Hematopoietic multipotent progenitor cell treated with erythropoietin and hydrocortisone succinate and interleukin-3 and kit ligand, for 17 days (in vitro differentiated cells): ENCODE data around the gene DOCK9.

ENCODE experiments used
- DNase-seq: peaks from one replicate; pipeline ENCODE4 v3.0.0-alpha.2; 2015; ENCODE audit warnings: low spot score

DOCK9 gene

DNA sequence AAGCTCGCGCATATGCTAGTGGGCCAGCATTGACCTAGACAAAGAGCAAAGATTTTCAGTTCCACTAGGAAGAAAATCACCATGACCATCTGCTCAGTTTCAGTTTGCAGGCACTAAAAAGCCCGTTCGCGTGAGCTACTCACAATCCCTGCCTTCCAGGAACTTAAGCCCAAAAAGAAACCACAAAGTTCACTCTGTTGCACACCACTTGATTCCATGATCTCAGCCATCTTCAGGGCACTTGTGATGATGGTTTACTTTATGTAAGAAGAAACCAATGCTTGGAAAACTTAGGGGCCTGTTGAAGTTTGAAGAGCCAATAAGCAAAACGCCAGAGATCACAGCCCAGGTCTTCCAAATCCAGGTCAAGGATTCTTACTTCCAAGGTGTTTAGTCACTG lies 180.4 kb downstream of the DOCK9 start:
- DNase-seq = no peak

DNA sequence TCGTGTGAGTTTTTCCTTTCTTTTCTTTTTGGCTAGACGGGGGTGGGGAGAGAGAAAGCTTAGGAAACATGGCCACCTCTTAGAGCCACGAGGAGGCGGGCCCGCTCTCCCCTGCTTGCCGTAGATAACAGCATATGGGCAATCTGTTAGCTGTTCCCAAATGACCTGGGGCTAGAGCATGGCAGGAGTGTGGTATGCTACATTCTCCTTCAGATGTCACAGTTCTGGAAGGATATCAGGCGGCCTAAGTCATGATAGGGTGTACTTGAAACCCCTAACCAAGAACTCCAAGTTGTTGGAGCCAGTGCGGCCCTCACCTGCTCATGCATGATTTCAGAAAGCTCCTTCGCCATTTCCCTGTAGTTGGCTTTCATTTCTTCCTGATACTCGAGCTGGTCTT lies 181.1 kb downstream of the DOCK9 start:
- DNase-seq = peak; percentile 18

DNA sequence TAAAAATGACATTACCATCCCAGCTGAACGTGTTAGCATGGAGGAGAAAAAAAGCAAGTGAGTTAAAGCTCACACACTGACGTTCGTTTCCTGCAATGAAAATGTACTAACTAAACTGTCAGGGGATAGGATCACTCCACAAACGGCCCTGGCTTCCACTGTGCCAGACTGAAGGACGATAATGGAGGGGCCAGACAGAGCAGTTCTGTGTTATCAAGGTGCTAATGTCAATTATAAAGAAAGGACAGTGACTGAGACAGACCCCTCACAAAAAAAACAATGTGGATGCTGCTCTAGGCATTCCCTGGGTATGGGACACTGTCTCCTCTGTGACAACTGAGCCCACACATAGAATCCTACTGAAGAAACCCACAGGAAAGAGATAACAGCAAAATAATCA lies 181.7 kb downstream of the DOCK9 start:
- DNase-seq = no peak

DNA sequence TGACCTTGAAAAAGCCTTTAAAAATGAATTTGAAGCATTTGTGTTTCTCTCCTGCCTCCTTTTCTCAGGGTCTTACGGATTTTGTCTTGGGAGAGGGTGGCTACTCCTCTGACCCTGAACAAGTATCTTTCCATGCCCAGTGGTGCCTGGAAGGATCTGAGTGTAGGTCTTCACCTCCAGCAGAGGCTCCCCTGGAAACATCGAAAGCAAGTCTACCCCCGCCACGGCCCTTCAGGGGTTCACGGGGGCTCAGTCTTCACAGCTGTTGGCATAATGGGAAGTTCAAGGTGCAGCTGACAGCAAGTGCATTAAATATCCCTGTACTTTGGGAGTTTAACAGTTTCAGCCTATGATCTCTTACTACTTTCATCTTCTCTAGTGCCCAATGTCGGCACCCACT lies 182.6 kb downstream of the DOCK9 start:
- DNase-seq = no peak

DNA sequence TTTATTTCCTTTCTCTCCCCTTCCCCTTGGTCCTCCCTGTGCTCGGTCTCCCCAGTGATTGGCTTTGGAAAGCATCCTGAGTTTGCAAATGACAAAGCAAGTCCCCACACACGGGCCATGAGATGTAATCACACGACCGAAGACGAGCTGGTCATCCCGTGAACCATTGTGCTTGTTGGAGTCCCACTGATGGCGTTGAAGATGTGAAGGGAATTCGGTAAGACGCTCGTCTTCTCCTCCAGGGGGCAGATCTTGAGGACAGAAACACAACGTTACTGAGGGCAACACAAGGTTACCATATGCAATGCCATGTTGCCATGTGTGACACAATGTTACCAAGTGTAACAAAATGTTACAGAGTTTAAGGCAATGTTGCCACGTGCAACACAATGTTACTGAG lies 183.4 kb downstream of the DOCK9 start:
- DNase-seq = no peak

DNA sequence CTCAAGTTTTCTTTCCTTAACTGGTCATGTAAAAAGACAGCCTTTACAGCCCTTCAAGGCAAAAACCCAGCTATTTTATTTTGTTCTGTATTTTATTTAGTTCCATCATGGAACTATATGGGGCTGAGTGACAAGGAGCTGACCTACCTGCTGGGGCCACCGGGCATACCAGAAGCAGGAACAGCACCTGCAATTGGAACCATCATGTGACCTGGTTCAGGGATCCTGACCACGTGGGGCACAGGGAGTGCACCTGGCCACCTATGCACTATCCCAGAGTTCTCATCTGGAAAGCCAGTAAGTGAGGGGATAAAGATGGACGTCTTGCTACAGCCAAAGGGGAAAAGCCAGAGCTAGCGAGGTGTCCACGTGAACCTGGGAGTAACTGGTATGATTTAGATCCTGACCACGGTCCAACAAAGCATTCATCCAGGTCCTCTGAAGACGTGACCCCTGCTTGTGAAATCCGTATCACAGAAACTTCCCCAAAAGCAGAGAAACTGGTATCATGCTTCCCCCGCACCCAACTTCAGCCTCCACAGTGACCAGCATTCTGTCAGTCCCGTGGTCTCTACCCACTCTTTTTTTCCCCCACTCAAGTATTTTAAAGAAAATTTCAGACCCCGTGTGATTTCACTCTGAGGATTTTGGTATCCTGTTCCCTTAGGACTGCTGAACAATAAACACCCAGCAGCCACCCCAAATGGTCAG lies 184.9 kb downstream of the DOCK9 start:
- no peak for DNase-seq

DNA sequence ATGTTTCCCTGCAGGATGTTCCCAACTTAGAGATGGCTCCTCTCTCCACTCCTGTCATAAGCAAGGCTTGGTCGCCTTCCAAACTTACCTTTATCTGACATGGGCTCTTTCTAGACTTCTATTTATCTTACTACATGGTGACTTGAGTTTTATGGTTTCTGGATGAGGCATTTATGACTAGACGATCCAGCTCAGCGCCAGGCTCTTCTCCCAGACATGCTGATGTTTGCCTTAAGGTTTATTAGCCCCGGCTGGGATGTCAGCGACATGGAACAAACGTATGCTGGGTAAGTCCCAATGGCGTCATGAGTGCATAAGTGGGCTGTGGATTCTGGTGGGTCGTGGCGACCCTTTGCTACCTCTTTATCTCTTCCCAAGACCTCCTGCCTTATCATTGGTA lies 185.5 kb downstream of the DOCK9 start:
- DNase-seq = no peak

DNA sequence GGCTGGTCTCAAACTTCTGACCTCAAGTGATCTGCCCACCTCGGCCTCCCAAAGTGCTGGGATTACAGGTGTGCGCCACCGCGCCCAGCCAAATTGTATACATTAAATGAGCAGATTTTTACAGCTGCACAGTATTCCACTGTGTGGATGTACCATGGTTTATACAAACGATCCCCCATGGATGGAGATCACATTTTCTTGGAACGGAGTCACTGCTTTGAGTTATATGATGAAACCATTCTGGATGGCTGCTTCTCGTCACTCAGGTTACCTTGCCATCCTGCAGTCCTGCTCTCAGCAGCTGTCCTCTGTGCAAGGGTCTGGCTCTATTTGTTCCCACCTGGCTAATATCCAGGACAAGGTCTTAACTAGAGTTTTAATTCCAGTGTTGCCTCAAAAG lies 186.3 kb downstream of the DOCK9 start:
- DNase-seq = no peak

DNA sequence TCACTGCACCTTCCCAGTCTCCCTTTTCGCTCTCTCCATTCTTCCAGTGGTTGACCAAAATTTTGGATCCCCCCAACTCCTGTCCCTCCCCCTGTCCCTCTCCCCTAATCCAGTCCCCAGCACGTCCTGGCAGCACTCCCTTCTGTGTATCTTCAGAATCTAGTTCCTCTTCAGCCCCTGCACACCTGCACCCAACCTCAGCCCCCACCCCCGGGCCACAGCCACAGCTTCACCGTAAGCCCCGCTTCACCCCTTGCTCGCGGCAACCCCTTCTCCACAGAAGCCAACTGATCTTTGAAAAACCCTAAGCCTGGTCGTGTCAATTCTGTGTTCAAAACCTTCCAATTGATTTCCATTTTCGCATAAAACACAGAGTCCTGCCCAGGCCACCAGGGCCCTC lies 189.9 kb downstream of the DOCK9 start:
- DNase-seq = no peak

DNA sequence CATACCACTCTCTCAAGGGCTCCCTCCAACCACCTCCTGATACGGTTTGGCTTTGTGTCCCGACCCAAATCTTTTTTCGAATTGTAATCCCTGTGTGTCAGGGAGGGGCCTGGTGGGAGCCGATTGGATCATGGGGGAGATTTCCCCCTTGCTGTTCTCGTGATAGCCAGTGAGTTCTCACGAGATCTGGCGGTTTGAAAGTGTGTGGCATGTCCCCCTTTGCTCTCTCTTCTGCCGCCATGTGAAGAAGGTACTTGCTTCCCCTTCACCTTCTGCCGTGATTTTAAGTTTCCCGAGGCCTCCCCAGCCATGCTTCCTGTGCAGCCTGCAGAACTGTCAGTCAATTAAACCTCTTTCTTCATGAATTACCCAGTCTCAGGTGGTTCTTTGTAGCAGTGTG lies 190.7 kb downstream of the DOCK9 start:
- no peak for DNase-seq

DNA sequence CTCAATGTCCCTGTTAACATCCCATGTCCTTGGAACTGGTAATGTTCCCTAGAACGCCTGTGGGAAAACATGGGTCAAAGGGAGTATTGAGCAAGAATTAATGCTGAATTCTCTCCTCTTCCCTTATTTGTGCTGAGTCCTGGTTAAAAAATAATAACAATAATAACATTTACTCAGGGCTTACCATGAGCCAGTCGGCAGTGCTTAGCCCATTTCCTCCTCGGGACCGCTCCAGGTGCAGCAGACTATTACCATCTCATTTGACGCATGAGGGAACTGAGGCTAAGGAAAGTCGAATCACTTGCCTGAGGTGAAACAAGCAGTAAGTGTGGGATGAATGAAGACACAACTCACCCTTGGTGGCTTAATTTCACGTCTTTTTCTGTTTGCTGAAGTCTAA lies 191.8 kb downstream of the DOCK9 start:
- DNase-seq = no peak

DNA sequence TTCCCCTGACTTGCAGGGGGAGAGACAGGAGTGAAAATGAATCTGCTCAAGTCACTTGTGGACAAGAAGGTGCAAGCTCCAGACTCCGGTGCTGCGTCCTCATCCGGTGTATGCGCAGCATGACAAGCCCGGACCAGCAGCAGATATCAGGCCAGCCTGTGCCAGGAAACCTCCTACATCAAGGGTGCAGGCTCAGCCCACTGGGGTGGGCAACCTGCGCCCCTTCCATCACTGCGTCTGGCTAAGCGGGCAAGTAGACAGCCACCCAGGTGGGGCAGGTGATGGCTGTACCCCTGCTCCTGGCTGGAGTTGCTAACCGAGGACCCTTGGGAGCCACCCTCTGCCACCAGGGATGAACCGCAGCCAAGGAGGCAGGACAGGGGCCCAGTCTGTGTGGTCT lies 192.5 kb downstream of the DOCK9 start:
- no peak for DNase-seq

DNA sequence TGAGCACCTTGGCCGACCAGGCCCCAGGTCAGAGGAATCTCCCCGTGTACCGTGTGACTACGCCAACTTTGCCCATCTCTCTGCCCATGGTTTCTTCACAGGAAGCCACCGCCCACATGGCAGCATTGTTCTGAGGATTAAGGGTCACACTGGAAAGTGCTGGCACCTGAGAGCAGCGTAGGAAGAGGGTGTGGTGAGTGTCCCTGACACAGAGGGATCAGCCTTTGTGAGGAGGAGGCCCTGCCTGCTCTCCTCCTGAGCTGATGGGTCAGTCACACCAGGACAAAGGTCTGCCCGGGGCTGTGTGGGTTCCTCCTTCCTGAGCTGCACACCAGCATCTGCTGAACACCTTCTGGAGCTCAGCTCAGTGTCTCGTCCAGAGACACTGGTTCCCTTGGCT lies 193.2 kb downstream of the DOCK9 start:
- DNase-seq = no peak

DNA sequence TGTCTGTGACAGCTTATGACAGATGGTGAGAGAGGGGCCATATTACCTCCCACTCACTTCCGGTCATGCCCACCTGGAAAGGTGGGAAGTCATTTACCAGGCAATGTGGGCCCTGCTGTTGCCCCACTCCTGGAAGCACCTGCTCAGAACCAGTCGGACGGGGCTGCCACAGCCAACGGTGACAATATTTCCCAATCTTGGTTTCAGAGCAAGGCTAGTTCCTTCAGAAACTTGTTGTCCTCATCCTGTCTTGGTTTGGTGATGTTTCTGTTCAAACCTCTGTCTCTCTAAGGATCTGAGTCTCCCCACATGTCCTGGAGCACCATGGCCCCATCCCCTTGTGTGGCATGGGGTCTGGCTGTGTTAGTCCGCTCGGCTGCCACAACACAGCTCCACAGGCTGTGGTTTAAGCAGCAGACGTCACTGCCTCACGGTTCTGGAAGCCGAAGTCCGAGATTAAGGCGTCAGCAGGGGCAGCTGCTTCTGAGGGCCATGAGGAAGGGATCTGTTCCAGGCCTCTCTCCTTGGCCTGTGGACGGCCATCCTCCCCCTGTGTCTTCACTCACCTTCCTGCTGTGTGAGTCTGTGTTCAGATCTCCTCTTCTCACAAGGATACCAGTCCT lies 193.9 kb downstream of the DOCK9 start:
- no peak for DNase-seq

DNA sequence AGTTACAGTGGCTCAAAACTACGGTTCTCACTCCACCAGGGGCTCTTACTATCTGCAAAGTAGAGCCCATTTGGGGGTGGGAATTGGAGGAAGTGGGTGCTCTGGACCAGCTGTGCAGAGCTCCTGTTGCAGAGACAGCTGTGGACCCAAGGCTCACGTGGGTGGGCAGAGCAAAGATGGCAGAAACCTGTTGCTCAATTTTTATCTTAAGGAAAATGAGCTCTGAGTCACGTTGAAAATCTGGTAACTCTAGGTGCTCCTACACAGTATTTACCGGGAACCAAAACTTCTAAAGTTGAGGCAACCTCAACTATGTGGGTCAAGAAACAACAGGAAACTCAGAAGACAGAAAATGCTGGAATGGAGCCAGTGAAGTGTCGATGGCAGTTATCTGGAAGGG lies 195.2 kb downstream of the DOCK9 start:
- DNase-seq = no peak

DNA sequence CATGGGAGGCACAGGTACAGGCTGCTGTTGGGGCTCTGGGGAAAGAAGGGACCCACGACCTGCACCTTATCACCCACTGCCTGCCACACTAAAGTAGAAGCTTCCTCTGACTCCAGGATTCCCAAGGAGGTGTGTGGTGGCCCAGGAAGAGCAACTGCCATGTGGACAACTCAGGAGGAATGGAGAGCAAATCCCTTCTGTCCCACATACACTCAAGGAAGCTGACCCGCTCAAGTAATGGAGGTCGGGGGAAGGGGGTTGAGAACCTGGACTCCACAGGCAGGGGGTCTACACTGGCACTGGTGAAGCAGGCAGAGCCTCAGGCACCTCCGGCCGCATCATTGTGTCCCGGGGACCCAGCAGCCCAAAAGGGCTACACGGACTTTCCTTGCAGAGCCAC lies 196.0 kb downstream of the DOCK9 start:
- no peak for DNase-seq

DNA sequence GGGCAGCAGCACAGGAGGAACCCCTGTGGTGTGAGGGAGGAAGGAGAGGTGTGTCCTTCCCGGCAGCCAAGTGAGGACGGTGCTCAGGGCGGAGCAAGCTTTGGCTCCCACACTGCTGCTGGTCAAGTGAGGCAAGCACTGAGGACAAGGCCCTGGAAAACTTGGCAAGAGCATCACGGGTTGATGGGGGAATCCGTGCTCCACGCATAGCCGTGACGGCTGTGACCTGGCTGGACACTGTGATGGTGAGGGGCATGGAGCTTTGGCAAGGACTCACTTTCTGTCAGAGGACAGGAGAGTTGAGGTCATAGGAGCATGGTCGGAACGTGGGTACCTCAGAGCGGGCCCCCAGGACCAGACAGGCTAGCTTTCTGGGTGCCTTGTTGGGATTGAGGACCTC lies 196.4 kb downstream of the DOCK9 start:
- DNase-seq = no peak

DNA sequence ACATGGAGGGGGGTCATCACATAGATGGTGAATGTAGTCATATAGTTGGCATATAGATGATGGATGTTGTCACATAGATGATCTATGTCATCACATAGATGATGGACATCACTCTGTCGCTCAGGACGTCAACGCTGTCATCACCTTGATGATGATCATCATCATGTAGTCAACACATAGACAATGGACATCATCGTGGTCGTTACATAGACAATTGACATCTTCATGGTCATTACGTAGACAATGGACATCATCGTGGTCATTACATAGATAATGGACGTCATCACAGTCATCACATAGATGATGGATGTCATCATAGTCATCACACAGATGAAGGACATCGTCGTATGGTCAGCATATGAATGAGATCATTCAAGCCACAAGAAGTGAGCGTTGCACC lies 196.8 kb downstream of the DOCK9 start:
- DNase-seq = no peak

DNA sequence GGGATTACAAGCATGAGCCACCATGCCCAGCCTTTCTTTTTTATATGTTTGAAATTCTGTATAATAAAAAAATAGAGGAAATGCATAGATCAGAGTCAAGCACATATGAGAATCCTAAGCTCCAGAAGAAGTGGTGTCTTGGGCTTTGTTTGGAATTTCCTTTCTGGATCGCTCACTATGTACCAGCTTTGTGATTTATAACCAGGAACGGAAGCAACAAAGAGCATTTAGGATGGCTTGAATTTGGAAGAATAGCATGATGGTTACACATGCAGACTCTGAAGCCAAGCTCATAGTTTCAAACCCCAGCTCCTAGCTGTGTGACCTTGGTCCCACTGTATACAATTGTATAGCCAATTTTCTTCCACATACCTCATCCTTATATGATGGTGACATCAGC lies 197.4 kb downstream of the DOCK9 start:
- no peak for DNase-seq

DNA sequence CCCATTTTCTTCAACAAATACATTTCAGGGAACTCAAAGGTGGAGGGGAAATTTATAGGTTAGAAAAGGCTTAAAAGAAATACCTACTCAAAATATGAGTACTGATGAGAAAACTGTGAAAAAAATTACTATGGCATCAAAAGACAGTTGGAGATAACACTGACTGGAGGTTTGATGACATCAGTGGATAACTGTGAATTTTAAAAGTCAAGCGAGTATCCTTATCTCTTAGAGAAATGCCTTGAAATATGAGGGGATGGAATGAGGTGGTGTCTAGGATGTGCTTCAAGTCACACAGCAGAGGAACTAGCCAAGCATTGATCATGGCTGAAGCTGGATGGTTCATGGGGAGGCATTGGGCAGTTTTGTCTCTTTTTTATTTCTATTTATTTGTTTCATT lies 198.2 kb downstream of the DOCK9 start:
- DNase-seq = no peak

DNA sequence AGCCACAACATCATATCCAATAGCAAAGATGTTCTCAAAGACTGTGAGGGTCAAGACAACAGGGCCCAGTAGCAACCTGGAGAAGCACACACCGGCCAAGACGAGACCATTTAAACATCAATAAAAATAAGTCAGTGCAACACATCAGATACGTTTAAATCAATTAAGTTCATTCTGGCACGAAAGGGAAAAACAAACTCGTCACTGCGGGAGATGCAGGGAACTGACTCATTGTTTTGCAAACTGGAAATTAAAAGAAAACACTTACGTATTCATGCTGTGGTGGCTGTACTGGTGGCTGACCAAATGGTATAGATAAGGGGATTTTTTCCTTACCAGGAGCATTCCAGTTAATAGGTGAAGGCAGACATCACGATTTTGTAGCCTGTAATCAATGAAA lies 199.1 kb downstream of the DOCK9 start:
- no peak for DNase-seq

DNA sequence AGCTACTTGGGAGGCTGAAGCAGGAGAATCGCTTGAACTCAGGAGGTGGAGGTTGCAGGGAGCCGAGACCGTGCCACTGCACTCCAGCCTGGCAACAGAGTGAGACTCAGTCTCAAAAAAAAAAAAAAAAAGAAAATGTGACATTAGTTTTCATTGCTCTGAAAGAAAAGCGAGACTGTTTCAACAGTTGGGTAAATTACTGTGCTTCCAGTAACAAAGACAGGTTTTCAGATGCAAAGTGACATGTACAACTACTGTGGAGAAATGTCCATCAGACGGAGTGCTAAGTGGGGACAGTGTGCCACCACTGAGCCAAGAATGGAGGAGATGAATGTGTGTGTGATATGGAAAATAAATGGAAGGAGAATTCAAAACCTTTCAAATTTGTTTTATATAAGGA lies 201.2 kb downstream of the DOCK9 start:
- no peak for DNase-seq

DNA sequence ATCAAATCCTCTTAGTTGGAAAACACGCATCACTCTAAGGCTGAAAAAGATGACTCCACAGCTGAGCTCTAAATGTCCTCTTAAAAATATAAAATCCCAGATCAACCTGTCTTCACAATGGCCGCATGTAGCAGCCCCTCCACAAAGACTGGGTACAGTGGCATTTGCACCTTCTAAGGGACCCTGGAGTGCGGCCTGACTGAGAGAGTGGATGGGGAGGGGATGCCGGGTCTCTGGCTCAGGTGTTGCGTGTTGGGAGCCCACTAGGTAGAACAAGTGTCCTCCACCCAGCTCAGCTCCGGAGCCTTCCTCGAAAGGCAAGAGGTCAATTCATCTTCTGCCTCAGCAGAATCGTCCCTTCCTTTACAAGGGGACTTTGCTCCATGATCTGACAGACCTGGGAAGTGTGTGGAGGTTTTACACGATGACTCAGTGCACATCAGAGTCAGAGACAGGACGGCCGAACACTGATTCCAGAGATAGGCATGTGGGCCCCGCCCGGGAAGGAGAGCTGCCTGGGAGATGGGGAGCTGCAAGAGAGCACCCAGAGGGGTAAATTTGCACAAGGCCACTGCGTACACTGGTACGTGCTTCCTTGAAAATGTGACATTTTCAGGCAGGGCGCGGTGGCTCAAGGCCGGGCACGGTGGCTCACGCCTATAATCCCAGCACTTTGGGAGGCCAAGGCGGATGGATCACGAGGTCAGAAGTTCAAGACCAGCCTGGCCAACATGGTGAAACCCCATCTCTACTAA lies 201.8 kb downstream of the DOCK9 start:
- DNase-seq = no peak

DNA sequence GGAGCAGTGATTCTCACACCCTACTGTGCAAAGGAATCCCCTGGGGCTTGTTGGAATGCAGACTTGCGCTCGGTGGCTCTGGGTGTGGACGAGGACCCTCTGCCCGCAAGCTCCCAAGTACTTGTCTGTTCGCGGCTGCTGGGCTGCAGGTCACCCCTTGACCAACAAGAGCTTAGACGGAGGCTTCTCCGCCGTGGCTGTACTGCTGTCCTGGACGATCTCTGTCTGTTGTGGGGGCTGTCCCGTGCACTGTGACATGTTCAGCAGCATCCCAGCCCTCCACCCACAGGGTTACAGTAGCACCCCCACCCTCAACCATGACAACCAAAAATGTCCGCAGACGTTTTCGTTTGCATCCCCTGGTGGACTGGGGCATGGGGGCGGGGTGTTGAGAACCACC lies 202.5 kb downstream of the DOCK9 start:
- no peak for DNase-seq
